Activated CD4-positive, alpha-beta T cell treated with anti-CD3 and anti-CD28 coated beads, Interleukin-2, Interleukin-4, amounts not matched to agents 100 ng/mL and 50 ng/mL, durations not matched to agents 16 hours and 8 hours (primary cell): ENCODE data around the gene TMEM247.
A peak's percentile ranks its signal among the peaks of the same experiment; 100 is the strongest.
"Not testable (repeated sequence)": the region's sequence is repeated elsewhere in the genome, so short reads cannot be mapped to it uniquely, and the experiment has no call there.

Experiments used
- DNase-seq: peaks from one replicate; pipeline ENCODE4 v3.0.0-alpha.2; 2020; ENCODE audit warnings: low spot score

TMEM247 gene

GRCh38 chr2:46458763-46459500 lies 20.4 kb upstream of the TMEM247 start:
- DNase-seq, result no peak

- no peak for DNase-seq
Measured at GRCh38 chr2:46459694-46460093, 19.7 kb upstream of the TMEM247 start.

GRCh38 chr2:46460241-46460921 lies 19.0 kb upstream of the TMEM247 start:
- no peak for DNase-seq

GRCh38 chr2:46461011-46461674 lies 18.2 kb upstream of the TMEM247 start:
- DNase-seq, result peak; percentile 78

- DNase-seq, result peak; percentile 24
Measured at GRCh38 chr2:46461709-46462171, 17.6 kb upstream of the TMEM247 start.

- DNase-seq, result no peak
Measured at GRCh38 chr2:46462936-46463335, 16.4 kb upstream of the TMEM247 start.

GRCh38 chr2:46469116-46469515 lies 10.2 kb upstream of the TMEM247 start:
- no peak for DNase-seq

GRCh38 chr2:46469700-46470099 lies 9.7 kb upstream of the TMEM247 start:
- no peak for DNase-seq

GRCh38 chr2:46470114-46470628 lies 9.2 kb upstream of the TMEM247 start:
- no peak for DNase-seq

GRCh38 chr2:46471019-46471583 lies 8.3 kb upstream of the TMEM247 start:
- DNase-seq, result no peak

- no peak for DNase-seq
Measured at GRCh38 chr2:46471697-46472096, 7.7 kb upstream of the TMEM247 start.

GRCh38 chr2:46472165-46472564 lies 7.2 kb upstream of the TMEM247 start:
- not testable (repeated sequence) for DNase-seq

GRCh38 chr2:46477462-46477861 lies 1.9 kb upstream of the TMEM247 start:
- DNase-seq, result not testable (repeated sequence)

- no peak for DNase-seq
Measured at GRCh38 chr2:46477925-46478324, 1.4 kb upstream of the TMEM247 start.

- no peak for DNase-seq
Measured at GRCh38 chr2:46480562-46480961, 1.2 kb downstream of the TMEM247 start.

- peak; percentile 22 for DNase-seq
Measured at GRCh38 chr2:46481198-46482193, 2.1 kb downstream of the TMEM247 start.

- DNase-seq, result no peak
Measured at GRCh38 chr2:46482490-46482889, 3.1 kb downstream of the TMEM247 start.

GRCh38 chr2:46485002-46485401 lies 5.6 kb downstream of the TMEM247 start:
- DNase-seq, result no peak

- no peak for DNase-seq
Measured at GRCh38 chr2:46486436-46486835, 7.1 kb downstream of the TMEM247 start.

- DNase-seq, result no peak
Measured at GRCh38 chr2:46487667-46488335, 8.4 kb downstream of the TMEM247 start.

- no peak for DNase-seq
Measured at GRCh38 chr2:46488389-46488788, 9.0 kb downstream of the TMEM247 start.
